ENCODE measurements around the gene BRSK1.
"Not testable (repeated sequence)": the region's sequence is repeated elsewhere in the genome, so short reads cannot be mapped to it uniquely, and the experiment has no call there.

Gene BRSK1

DNA sequence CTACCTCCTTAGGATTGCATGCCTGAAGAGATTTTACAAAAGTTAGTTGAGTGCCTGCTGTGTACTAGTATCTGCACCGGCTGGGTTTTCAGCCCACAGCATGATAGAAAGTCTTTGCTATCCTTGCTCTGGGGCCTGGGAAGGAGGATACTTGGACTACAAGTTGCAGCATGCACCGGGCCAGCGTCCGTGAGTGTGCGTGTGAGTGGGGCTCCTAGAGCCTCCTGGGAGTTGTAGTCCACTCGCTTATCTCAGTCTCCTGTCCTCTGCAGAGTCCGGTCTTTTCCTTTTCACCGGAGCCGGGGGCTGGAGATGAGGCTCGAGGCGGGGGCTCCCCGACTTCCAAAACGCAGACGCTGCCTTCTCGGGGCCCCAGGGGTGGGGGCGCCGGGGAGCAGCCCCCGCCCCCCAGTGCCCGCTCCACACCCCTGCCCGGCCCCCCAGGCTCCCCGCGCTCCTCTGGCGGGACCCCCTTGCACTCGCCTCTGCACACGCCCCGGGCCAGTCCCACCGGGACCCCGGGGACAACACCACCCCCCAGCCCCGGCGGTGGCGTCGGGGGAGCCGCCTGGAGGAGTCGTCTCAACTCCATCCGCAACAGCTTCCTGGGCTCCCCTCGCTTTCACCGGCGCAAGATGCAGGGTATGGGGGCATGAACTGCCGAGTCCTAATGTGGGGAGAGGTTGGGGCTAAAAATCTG lies 20.6 kb downstream of the BRSK1 start:
- DNase-seq (ENCODE audit: low read depth) = no peak

DNA sequence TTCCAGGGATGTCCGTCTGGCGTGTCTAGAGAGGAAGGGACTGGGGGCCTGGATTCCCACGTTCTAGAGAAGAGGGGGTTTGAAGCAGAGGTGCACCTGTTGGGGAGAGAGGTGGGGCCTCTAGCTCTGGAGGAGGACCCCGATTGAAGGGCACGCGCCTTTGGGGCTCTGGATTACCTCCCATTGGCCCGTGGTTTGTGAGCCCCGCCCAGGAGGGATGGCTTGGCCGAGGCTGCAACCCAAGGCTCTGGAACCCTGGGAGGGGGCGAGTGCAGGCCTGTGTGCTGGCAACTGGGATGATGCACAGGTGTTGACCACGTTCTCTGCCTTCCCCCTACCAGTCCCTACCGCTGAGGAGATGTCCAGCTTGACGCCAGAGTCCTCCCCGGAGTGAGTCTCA lies 21.2 kb downstream of the BRSK1 start:
- DNase-seq (ENCODE audit: low read depth) = no peak

DNA sequence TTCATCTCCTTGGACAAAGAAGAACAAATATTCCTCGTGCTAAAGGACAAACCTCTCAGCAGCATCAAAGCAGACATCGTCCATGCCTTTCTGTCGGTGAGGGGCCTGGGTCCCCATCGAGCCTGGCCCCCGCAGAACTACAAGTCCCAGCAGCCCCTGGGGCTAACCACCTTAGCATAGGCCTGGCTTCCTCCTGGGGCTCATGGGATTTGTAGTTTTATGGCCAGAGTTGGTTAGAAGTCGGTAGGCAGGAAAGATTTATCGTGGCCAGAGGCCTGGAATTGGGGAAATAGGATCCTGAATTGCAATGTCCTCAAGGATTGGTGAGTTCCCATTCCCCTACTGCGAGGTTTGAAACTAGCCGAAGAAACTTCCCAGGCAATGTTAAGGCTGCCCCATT lies 21.7 kb downstream of the BRSK1 start:
- DNase-seq (ENCODE audit: low read depth) = no peak

DNA sequence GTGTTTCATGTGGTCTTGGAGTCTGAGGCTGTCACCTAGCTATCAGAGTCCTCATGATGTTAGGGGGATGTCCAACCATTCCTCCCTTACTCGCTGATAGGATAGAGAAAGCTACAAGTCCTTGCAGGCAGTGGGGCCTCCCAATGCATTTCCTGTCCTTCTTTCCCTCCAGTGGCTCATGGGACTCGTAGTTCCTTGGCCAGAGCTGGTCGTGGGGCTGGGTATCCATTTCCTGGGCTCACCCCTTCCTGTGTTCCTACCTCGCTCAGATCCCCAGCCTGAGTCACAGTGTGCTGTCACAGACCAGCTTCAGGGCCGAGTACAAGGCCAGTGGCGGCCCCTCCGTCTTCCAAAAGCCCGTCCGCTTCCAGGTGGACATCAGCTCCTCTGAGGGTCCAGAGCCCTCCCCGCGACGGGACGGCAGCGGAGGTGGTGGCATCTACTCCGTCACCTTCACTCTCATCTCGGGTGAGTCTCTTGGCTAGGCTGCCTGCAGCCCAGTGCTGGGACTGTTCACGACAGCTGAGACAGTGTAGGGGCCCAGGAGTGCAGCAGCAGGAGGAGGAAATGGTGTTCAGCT lies 22.3 kb downstream of the BRSK1 start:
- no peak for DNase-seq (ENCODE audit: low read depth)

DNA sequence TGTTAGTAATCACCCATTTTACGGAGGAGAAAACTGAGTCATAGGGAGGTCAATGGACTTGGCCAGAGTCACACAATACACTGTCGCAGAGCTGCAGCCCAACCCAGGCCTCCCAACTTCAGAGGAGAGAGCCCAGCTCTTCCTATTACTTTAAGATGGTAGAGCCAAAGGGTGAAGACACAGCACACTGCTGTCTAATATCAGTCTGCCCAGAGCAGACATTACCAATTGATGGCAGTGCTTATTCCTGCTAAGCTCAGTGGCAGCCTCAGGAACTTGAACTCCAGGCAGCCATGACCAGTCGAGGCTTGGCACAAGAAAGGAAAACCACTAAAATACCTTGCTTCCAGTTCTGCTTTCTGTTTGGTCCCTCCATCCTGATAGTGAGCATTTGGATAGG lies 22.9 kb downstream of the BRSK1 start:
- DNase-seq (ENCODE audit: low read depth) = no peak

DNA sequence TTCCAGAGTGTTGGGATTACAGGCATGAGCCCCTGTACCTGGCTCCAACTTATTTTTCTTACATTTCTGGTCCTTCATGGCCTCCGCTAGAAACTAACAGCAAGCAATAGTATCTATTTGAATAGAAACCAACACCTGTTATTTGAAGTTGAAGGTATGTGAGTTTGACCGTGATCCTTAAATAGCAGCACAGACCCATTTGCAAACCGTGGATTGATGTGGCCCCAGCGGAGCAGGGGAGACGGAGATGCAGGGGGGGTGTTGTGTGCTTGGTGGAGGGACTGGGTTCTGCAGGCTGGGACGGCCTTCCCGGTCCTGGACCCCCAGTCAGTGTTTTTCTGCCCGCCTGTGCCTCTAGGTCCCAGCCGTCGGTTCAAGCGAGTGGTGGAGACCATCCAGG lies 24.5 kb downstream of the BRSK1 start:
- no peak for DNase-seq (ENCODE audit: low read depth)

DNA sequence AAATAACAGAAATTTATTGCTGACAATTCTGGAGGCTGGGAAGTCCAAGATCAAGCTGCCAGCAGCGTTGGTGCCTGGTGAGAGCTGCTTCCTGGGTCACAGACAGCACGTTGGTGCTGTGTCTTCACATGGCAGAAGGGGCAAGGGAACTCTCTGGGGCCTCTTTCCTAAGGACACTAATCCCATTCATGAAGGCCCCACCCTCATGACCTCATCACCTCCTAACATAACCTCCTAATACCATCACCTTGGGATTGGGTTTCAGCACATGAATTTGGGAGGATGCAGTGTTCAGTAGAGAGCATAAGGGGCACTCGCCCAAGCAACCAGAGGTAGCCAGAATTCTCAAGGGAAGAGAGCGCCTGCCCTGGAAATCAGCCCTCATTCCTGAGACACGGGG lies 25.7 kb downstream of the BRSK1 start:
- DNase-seq (ENCODE audit: low read depth) = no peak

DNA sequence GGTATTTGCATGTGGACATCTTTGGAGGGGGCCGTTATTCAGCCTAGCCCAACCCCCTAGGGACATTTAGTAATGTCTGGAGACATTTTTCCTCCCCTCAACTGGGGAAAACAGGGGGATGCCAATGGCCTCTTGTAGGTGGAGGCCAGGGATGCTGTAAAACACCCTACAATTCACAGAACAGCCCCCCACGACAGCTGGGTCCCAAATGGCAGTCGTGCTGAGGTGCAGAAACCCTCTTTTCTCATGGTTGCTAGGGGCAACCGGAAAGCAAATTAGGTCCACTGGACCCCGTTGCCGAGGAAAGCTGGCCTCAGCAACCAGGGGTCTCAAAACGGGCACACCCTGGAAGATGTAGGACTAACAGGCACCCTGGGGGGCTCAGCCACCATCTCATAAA lies 26.7 kb downstream of the BRSK1 start:
- no peak for DNase-seq (ENCODE audit: low read depth)

DNA sequence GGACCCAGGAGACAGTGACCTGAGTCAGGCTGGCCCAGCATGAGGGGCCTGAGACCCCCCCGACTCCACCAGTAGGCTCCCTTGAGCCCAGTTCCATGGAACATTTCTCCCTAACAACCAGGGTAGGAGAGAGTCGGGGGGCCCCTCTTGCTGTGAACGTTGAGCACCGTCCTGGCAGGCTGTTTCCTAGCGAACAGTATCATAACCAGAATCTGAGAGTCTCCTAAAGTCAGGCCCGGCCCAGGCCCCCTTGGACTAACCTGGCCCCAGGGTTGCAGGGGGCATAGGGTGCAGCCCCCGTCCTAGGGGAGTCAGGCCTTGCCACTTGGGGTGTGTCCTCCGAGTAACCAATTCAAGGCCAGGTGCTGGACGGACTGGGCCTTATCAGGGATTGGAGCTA lies 27.6 kb downstream of the BRSK1 start:
- no peak for DNase-seq (ENCODE audit: low read depth)

DNA sequence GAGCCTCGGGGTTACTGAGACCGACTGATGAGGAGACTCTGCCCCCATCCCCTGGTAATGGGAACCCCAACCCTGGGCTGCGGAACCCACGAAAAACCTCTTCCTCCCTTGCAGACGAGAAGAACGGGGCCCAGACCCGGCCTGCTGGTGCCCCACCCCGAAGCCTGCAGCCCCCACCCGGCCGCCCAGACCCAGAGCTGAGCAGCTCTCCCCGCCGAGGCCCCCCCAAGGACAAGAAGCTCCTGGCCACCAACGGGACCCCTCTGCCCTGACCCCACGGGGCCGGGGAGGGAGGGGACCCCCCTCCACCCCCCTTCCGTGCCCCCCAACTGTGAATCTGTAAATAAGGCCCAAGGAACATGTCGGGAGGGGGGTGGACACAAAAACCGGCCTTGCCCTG lies 28.0 kb downstream of the BRSK1 start:
- DNase-seq (ENCODE audit: low read depth) = no peak

DNA sequence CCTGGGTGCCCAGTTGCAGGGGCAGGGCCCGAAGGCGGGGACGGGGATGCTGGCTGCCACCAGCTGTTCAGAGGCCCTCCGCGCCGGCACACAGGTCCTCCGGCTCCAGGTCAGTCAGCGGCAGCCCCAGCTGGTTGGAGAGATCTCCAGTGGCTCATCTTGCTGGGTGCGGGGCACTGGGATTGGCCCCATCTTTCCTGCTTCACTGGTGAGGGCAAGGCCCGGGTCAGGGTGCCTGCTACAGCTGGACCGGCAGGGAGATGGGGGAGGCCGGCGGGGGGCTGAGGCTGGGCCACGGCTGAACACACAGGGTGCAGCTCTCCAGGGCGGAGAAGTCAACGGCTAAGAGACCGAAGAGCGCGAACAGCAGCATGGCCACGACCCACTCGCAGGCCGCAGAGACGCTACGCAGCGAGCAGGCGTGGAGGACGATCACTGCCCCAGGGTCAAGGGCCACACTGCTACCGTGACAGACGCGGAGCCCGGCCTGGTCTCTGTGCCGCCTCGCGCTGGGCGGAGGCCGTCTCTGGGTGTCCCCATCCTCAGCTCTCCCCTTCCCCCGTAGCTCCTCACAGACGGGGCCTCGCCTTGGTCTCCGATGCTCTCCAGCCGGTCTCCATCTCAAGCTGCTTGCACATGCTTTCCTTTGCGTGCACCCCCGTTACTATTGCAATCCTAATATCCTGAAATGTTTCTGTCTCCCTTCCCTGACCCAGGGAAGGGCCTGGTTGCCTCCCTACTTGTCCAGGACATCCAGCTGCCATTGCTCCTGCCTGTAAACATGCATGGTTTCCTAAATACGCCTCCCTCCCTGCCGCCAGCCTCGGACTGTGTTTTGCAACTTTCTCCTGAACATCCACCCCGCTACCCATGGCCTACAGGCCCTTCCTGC lies 29.1 kb downstream of the BRSK1 start:
- DNase-seq (ENCODE audit: low read depth) = no peak

DNA sequence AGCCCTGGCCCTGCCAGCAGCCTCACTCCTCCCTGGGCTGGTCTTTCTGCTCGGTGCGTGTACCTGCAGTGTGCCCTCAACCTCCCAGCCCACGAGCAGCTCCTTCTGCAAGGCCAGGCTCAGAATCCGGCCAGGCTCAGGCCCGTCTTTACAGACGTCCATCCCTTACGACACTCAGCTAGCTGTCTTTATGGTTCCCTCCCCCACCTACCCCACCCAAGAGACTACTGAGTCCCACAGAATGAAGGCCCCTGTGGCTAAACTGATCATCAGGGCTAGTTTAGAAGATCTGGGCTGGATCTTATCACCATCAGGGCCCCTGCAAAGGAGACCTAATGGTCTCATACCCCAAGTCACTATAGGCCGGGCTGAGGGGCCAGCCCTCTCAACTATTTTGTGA lies 30.6 kb downstream of the BRSK1 start:
- no peak for DNase-seq (ENCODE audit: low read depth)

DNA sequence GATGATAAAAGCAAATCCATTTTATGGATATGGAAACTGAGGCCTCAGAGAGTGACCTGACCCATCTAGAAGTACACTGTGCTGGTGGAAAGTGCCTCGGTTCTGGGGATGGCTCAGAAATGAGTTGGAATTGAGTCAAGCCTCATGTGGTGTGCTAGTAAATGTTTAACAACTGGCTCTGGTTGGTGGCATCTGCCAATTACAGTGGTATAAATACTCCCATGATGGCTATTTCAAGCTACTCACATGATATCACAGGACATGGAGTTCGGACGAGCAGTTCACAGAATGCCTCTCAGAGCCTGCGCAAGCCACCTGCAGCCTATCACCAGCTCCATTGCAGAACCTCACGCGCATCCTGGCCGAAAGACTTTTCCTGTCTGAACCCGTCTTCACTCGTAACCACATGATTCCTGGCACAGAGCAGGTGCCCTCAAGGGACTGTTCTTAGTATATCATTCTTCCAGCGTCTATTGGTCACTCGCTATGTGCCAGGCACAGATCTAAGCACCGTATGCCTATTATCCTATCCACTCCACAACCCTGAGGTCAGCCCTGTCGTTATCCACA lies 32.2 kb downstream of the BRSK1 start:
- no peak for DNase-seq (ENCODE audit: low read depth)

DNA sequence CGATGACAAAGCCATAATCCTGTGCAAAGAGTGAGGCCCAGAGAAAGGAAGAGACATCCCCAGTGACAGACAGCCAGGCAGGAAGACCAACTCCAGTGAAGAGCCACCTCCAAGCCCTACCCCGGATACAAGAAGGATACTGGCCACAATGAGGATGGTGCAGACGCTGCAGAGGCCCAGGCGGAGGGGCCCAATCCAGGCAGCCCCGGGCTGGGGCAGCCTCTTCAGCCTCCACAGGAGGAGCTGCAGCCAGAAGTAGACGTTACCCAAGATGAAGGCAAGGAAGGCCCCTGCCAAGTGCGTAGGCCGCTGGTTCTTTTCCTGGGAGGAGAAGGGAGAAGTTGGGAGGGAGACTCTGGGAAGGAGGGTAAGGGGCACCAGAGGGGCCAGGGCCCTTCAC lies 32.8 kb downstream of the BRSK1 start:
- DNase-seq (ENCODE audit: low read depth) = no peak

DNA sequence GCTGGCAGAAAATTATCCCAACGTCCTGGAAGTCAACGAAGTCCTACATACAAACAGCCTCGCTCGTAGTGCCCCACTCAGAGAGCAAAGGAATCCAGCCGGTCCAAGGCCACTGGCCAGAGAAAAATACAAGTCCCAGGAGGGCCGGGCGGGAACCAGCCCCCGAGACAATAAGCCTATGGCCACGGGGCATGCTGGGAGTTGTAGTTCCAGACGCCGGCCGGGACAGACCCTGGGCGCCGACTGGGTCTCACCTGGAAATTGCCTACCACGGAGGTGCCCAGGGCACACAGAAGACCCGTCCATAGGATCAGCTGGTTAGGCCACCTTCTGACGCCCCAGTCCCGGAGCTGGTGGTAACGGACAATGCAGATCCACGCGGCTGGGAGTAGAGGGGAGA lies 36.0 kb downstream of the BRSK1 start:
- no peak for DNase-seq (ENCODE audit: low read depth)

DNA sequence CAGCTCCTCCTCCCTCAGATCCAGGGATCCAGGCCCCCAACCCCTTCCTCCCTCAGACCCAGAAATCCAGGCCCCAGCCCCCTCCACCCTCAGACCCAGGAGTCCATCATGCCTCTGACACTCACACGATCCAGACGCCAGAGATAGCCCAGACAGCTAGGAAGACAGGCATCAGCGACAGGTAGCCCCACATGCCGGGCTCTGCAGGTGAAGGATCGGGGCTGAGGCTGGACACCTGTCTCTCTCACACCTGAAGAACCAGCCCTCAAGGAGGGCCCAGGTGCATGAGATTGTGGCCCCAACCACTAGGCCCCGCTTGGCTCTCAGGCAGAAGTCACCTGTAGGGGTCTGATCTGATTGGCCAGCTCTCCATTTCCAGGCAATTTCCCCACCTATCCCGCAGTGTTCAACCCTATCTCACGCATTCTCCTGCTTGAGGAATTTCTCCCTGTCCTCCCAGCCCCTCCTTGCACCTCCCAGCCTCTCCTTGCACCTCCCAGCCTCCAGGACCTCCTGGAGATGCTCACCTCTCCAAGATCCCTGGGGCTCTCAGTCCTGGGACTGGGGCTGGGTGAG lies 37.1 kb downstream of the BRSK1 start:
- DNase-seq (ENCODE audit: low read depth) = no peak

DNA sequence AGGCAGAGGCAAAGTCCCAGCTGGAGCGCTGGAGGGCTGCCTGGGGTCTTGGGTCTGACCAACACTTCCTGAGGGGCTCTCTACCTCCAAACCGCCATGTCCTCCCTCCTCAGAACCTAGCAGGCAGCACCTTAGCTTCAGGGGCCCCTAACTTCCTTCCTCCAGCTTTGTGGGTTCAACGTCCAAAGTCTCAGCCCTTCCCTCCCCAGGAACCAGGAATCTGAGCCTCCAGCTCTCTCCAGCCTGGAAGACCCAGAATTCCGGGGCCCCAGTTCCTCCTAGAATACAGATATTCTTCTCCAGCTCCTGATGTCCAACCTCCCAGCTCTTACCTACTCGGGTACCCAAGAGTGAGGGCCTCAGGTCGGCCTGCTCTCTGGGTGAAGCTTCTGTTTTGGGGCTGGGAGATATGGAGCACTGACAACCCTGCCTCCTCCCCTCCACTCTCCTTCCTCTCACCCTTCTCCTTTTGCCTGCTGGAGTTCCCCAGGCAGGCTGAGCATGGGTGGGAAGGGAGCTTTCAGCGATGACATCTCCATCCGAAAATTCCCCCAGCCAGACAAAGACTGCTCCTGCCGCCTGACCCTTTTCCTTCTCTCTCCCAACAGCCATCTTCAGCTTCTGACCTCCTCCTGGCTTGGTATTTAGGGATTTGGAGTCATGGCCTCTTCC lies 37.8 kb downstream of the BRSK1 start:
- no peak for DNase-seq (ENCODE audit: low read depth)

DNA sequence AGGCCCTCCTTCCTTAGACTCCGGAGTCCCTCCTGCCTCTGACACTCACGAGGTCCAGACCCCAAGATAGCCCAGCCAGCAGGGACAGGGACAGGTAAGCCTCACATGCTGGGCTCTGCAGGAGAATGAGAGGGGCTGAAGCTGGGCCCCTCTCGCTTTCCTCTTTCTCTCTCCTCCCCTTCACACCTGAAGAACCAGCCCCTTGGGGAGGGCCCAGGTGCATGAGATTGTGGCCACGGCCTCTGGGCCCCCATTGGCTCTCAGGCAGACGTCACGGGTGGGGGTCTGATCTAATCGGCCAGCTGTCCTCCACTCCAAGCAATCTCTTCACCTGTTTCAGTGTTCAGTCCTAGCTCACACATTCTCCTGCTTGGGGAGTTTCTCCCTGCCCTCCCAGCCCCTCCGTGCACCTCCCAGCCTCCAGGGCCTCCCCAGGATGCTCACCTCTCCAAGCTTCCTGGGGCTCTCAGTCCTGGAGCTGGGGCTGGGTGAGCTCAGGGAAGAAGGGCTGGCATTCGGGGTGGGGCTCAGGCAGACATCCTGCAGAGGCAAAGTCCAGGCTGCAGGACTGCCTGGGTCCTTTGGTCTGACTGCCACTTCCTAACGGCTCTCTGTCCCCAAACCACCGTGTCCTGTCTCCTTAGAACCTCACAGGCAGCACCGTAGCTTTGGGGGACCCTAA lies 38.5 kb downstream of the BRSK1 start:
- DNase-seq (ENCODE audit: low read depth) = no peak

DNA sequence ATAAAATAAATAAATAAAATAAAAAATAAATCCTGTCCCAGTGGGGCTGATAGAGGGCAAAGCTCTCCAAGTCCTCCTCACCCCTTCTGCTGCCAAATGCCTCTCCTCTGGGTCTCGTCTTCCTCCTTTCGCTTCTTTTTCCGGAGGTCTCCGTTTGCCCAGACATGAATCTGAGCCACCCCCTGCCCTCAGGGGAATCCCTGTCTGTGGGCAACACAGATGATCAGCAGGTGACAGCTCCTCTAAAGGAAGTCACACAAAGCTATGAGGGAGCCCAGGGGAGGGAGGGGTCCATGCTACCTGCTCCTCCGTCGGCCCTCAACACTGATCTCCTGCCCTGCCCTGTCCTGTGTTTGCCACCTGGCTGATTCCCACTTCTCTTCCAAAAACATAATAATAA lies 40.9 kb downstream of the BRSK1 start:
- DNase-seq (ENCODE audit: low read depth) = no peak

DNA sequence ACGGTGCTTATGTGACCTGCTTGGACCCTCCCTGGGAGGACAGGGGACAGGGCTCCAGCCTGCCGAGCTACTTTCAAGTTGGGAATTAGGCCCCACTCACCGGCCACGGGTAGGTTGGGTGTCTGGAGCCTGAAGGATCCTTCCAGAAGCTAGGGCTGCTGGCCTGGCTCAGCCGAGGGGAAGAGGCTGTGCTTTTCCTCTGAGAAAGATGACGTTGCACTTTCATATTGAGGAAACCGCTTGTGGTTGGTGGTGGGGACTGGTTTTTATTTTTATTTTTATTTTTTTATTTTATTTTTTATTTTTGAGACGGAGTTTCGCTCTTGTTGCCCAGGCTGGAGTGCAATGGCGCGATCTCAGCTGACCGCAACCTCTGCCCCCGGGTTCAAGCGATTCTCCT lies 41.4 kb downstream of the BRSK1 start, which contains the start of gene TMEM150B:
TSS of gene TMEM150B (minus strand) at position 170 of the 400 bp plus-strand sequence. CDS start 4,305 bp downstream, outside the sequence.
- DNase-seq (ENCODE audit: low read depth) = no peak

DNA sequence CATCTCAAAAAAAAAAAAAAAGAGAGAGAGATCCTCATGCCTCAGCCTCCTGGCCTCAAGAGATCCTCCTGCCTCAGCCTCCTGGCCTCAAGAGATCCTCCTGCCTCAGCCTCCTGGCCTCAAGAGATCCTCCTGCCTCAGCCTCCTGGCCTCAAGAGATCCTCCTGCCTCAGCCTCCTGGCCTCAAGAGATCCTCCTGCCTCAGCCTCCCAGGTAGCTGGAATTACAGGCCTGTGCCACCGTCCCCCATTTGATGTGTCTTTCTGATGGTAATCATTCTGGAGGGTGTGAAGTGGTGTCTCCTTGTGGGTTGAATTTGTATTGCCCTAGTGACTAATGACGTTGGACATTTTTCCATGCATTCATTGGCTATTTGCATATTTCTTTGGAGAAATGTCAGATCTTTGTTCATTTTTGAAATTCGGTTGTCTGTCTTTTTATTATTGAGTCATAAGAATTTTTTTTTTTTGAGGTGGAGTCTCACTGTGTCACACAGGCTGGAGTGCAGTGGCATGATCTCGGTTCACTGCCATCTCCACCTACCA lies 45.0 kb downstream of the BRSK1 start:
- not testable (repeated sequence) for DNase-seq (ENCODE audit: low read depth)

Data from stromal cell of bone marrow (primary cell).